ENCODE results near the gene WNT3A.

- TF ChIP-seq CTCF (conservative IDR thresholded peaks at IDR 0.05; ENCODE audit: low read depth, low read length) (no peak), POLR2A (IDR thresholded peaks at IDR 0.05; ENCODE audit: low read depth, low read length) (no peak), MAZ (IDR thresholded peaks at IDR 0.05; ENCODE audit: borderline replicate concordance, low read depth, low read length) (no peak), MAFK (IDR thresholded peaks at IDR 0.05; ENCODE audit: low read depth, low read length) (no peak), CEBPB (IDR thresholded peaks at IDR 0.05; ENCODE audit: low read depth, low read length) (no peak), ELK1 (IDR thresholded peaks at IDR 0.05; ENCODE audit: borderline replicate concordance, low read depth, low read length) (no peak), MXI1 (IDR thresholded peaks at IDR 0.05; ENCODE audit: borderline replicate concordance, low read depth, low read length) (no peak), RAD21 (IDR thresholded peaks at IDR 0.05; ENCODE audit: low read length) (no peak), RCOR1 (IDR thresholded peaks at IDR 0.05; ENCODE audit: insufficient replicate concordance, low read length) (no peak), RFX5 (IDR thresholded peaks at IDR 0.05; ENCODE audit: low read depth, low read length) (no peak), CHD1 (IDR thresholded peaks at IDR 0.05; ENCODE audit: low read depth, low read length) (no peak), BHLHE40 (IDR thresholded peaks at IDR 0.05; ENCODE audit: low read depth, low read length) (no peak), FOS (IDR thresholded peaks at IDR 0.05; ENCODE audit: low read depth, low read length) (no peak)
Measured at GRCh38 chr1:227961651-227962466, 44.9 kb upstream of the WNT3A start.
